PC-9 (cell line): ENCODE results near the gene SAPCD2. TPM values are rescaled to one million over a fixed set of nuclear protein-coding genes. Genes with fewer than 3 reads are reported as not detected.

Experiments used
- BruUV-seq: library from RNA; stranded (reverse); fragments of 400-500 nt; replicated peaks from 2 replicates; lab custom pipeline; 2021; lab: Mats Ljungman, UMichigan
- CTCF ChIA-PET: fragments of 300-600 bp; sonication (Branson Sonifier 250); formaldehyde crosslinking; loops from one replicate; lab custom pipeline; 2022; ENCODE audit warnings: antibody characterized with exemption; lab: Charles Lee
- POLR2A ChIA-PET: fragments of 300-600 bp; sonication (Branson Sonifier 250); formaldehyde crosslinking; loops from one replicate; lab custom pipeline; 2022; ENCODE audit warnings: antibody characterized with exemption; ENCODE audit not compliant: unreplicated experiment; lab: Charles Lee
- DNase-seq, 2 experiments: peaks; one replicate each; pipeline versions ENCODE4 v3.0.0 to v3.0.0-alpha.2; 2015 to 2022; ENCODE audit warnings: mixed read lengths in 1 of 2
- H2AFZ ChIP-seq: fragments of 200-600 bp; sonication (generic); 2 replicates; pipeline ENCODE4 v1.8.1; 2017; ENCODE audit warnings: antibody characterized with exemption
- H3F3A ChIP-seq: fragments of 200-600 bp; sonication (generic); 2 replicates; pipeline ENCODE4 v1.8.1; 2017; ENCODE audit warnings: antibody characterized with exemption, mild to moderate bottlenecking, low read depth; ENCODE audit not compliant: insufficient read depth
- H3K27ac ChIP-seq: fragments of 200-600 bp; sonication (generic); 2 replicates; pipeline ENCODE4 v1.6.1; 2016; ENCODE audit warnings: mixed run types
- H3K27me3 ChIP-seq: fragments of 200-600 bp; sonication (generic); 2 replicates; pipeline ENCODE4 v1.6.1; 2016; ENCODE audit warnings: low read depth, mixed run types; ENCODE audit not compliant: insufficient read depth
- H3K36me3 ChIP-seq: fragments of 200-600 bp; sonication (generic); 2 replicates; pipeline ENCODE4 v1.6.1; 2016; ENCODE audit warnings: low read depth, mixed run types
- H3K4me1 ChIP-seq: fragments of 200-600 bp; sonication (generic); replicated peaks from 2 replicates; pipeline ENCODE4 v1.6.1; 2016; ENCODE audit warnings: mixed run types; ENCODE audit not compliant: insufficient read depth
- H3K4me2 ChIP-seq: fragments of 200-600 bp; sonication (generic); 2 replicates; pipeline ENCODE4 v1.6.1; 2017; ENCODE audit warnings: mixed run types
- H3K4me3 ChIP-seq: fragments of 200-600 bp; sonication (generic); 2 replicates; pipeline ENCODE4 v1.6.1; 2016; ENCODE audit warnings: mixed run types
- H3K79me2 ChIP-seq: fragments of 200-600 bp; sonication (generic); 2 replicates; pipeline ENCODE4 v1.6.1; 2017; ENCODE audit warnings: low read depth, mixed run types
- H3K9me2 ChIP-seq: fragments of 200-600 bp; sonication (generic); 2 replicates; pipeline ENCODE4 v1.8.1; 2017; ENCODE audit warnings: mild to moderate bottlenecking; ENCODE audit not compliant: insufficient read depth
- H3K9me3 ChIP-seq: fragments of 200-600 bp; sonication (generic); 2 replicates; pipeline ENCODE4 v1.8.1; 2016; ENCODE audit warnings: low read depth; ENCODE audit not compliant: insufficient read depth
- H4K20me1 ChIP-seq: fragments of 200-600 bp; sonication (generic); 2 replicates; pipeline ENCODE4 v1.8.1; 2017; ENCODE audit not compliant: insufficient read depth
- CTCF ChIP-seq: fragments of 200-600 bp; sonication (generic); conservative IDR thresholded peaks from 2 replicates; pipeline ENCODE4 v1.6.1; 2017; ENCODE audit warnings: mixed run types, antibody characterized with exemption, mild to moderate bottlenecking, moderate library complexity
- EZH2 ChIP-seq: fragments of 200-600 bp; sonication (generic); IDR thresholded peaks from 2 replicates; pipeline ENCODE4 v1.8.0; 2017; ENCODE audit warnings: antibody characterized with exemption, low read depth
- intact Hi-C: fragments of 100-400 bp; cut with micrococcal nuclease; formaldehyde crosslinking; loops from one replicate; pipeline ENCODE4 v1.10.0; 2022; ENCODE audit not compliant: unreplicated experiment
- total RNA-seq: library from RNA; stranded (reverse); gene quantifications from 2 replicates; pipeline ENCODE4 v1.2.3, GENCODE V29; 2021

The SAPCD2 gene
- total RNA-seq, 1 experiment from 2014 or later: 50.3 TPM

- Histone ChIP-seq H3K79me2 (peaks cover 2% of the 10 kb centered on the region; the same call in 1 of the 2 replicates), H3K9me3 (no peaks in the 10 kb centered on the region), H3F3A (peaks cover 34% of the 10 kb centered on the region), H3K4me3 (no peak overlapping the region), H3K4me2 (no peak overlapping the region), H3K4me1 (peaks cover 26% of the 10 kb centered on the region), H4K20me1 (no peaks in the 10 kb centered on the region), H3K27ac (no peak overlapping the region), H2AFZ (no peak overlapping the region), H3K9me2 (no peaks in the 10 kb centered on the region), H3K27me3 (no peaks in the 10 kb centered on the region), H3K36me3 (no peaks in the 10 kb centered on the region)
- ChIA-PET CTCF (no interaction called here), POLR2A (no interaction called here)
- DNase-seq: peak in 1 of 2 experiments; percentile 32
- BruUV-seq: no TSS peak
- intact Hi-C loops: no loop called here
- TF ChIP-seq EZH2 (no peak), CTCF (no peak)
Observed at GRCh38 chr9:137080260-137081122, 10.1 kb upstream of the SAPCD2 start.

GRCh38 chr9:137079401-137079787, 9.0 kb upstream of the SAPCD2 start:
- Histone ChIP-seq H3K4me1 (peaks cover 17% of the 10 kb centered on the region), H2AFZ (no peak overlapping the region), H3K27me3 (no peaks in the 10 kb centered on the region), H3K4me2 (no peak overlapping the region), H3K4me3 (no peak overlapping the region), H3K27ac (no peak overlapping the region), H4K20me1 (no peaks in the 10 kb centered on the region), H3K79me2 (no peaks in the 10 kb centered on the region), H3F3A (peaks cover 29% of the 10 kb centered on the region), H3K36me3 (no peaks in the 10 kb centered on the region), H3K9me3 (no peaks in the 10 kb centered on the region), H3K9me2 (no peaks in the 10 kb centered on the region)
- intact Hi-C loops: no loop called here
- no peak for TF ChIP-seq CTCF
- no peak for TF ChIP-seq EZH2
- no peak for DNase-seq
- ChIA-PET CTCF (no interaction called here), POLR2A (no interaction called here)
- BruUV-seq: no TSS peak

GRCh38 chr9:137078701-137079400, 8.5 kb upstream of the SAPCD2 start:
- BruUV-seq: no TSS peak
- peak in 1 of 2 experiments; percentile 12 for DNase-seq
- peaks cover 26% of the 10 kb centered on the region for H3F3A ChIP-seq
- no peaks in the 10 kb centered on the region for H3K9me3 ChIP-seq
- intact Hi-C loops: no loop called here
- H3K27ac ChIP-seq: no peak overlapping the region
- no peak overlapping the region for H2AFZ ChIP-seq
- no peak overlapping the region for H3K4me3 ChIP-seq
- H3K9me2 ChIP-seq: no peaks in the 10 kb centered on the region
- no peaks in the 10 kb centered on the region for H4K20me1 ChIP-seq
- H3K79me2 ChIP-seq: no peaks in the 10 kb centered on the region
- TF ChIP-seq EZH2: no peak
- TF ChIP-seq CTCF: no peak
- H3K27me3 ChIP-seq: no peaks in the 10 kb centered on the region
- H3K4me1 ChIP-seq: peaks cover 12% of the 10 kb centered on the region
- peak overlapping the region; percentile 86; the same call in 1 of the 2 replicates for H3K4me2 ChIP-seq
- ChIA-PET POLR2A (no interaction called here), CTCF (interaction anchor here (0.6 kb wide), 1 partner anchor 11 kb away, joined by 7 read pairs; no protein-coding TSS in a partner anchor)
- H3K36me3 ChIP-seq: no peaks in the 10 kb centered on the region
